Eye (tissue), 1 donor: ENCODE results near the gene ERC2.

Experiments used
- DNase-seq: peaks from one replicate; pipeline ENCODE4 v3.0.0-alpha.2; 2015

The ERC2 gene

GRCh38 chr3:56180433-56180832 lies 287.8 kb downstream of the ERC2 start:
- DNase-seq = no peak

DNA sequence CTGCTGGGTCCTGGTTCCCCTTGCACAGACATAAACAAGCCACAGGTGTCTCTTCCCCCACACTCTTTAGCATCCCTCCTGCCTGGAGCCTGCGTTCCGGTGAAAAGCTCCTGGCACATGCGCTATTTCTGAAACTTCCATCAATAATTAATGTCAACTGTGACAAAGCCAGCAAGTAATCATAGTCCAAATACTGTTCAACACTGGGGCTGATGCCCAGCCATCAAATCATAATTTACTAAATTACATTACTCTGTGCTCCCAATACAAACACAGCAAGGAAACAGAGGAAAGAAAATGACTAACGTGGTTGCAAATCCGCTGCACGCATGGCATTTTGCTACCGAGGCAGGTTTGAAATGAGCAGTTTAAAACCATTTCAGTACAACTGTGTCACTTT lies 294.7 kb downstream of the ERC2 start:
- DNase-seq = peak; percentile 53

DNA sequence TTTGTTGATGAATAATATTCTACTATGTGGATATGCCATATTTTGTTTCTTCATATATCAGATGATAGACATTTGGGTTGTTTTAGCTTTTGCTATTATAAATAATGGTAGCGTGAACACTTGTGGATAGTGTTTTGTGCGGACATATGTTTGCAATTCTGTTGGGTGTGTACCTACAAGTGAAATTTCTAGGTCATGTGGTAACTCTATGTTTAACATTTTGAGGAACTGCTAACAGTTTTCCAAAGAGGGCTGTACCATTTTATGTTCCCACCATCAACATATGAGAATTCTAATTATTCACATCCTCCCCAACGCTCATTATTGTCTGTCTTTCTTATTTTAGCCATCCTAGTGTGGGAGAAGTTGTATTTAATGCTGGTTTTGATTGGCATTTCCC lies 303.8 kb downstream of the ERC2 start:
- DNase-seq = no peak

DNA sequence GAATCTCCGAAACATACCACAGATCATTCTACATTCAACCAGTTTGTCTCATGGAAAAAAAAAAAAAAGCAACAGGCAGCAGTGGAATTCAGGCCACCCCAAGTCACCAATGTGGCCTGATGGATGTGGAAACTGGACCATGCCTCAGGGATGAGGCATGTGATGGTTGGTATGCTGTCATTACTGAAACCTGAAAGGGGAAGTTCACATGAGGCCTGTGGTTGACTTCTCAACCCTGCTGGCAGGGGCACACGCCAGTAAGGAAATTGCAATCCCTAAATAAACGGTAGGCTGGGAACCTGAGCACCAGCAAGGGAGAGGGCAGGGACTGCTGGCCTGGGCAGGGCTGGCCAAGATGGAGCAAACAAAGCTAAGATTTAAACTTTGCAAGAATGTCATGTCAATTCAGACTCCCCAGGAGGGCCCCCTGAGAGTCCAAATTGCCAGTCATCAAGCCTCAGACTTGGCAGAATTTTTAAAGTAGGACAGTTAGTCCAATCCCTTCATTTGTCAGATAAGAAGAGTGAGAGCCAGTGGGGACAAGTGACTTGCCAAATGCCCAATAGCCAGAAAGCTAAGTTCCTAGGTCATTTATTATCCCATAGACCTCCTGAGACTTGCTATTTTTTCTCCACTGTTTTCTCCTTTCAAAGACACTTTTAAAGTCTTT lies 310.4 kb downstream of the ERC2 start:
- no peak for DNase-seq

DNA sequence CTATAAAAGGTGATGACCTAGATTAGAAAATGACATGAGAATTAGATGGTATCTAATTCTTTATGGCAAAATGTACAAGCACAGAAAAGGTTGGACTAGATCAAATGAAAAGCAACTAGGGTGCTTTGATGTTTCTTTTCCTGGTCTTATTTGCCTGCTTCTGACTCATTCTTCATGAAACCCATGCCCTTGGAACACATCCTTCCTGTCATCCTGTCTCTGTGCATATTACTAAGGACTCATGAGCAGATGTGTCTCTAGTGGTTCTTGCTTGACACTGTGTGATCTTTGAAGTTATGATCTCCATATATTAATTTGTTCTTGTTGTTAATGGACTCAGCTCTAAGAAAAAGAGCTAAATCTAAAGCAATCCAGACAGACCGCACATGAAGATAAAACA lies 314.0 kb downstream of the ERC2 start:
- DNase-seq = no peak

- no peak for DNase-seq
Observed at GRCh38 chr3:56147354-56147753, 320.9 kb downstream of the ERC2 start.

DNA sequence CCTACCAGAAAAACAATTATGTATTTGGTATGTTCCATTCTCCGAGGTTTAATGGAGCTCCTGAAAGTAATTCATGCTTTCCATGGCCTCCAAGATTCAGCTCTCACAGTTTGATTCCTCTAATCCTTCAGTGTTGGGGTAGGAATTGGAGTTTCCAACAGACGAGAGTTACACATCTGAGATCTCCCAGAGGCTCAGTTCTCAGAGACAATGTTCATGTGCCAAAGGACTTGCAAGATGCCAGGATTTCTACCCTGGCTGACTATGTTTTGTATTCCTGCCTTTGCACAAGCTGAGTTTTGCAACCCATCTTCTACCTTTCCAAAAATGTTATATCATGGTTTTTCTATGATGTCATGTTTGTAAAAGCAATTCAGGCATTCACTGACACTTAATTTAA lies 322.9 kb downstream of the ERC2 start:
- DNase-seq = no peak

GRCh38 chr3:56144805-56145204 lies 323.5 kb downstream of the ERC2 start:
- peak; percentile 32 for DNase-seq

DNA sequence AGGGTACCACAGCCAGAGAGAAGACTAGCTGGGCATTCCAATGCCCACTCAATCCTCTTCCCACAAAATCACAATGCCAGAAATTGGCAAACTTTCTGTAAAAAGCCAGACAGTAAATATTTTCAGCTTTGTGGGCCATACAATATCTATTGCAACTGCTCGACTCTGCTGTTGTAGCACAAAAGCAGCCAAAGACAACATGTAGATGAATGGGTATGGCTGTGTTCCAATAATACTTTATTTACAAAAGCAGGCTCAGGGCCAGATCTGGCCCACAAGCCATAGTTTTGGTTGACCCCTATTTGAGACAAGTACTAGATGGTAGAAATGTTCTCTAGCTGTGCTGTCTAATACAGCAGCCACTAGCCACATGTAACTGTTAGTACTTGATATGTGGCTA lies 330.9 kb downstream of the ERC2 start:
- DNase-seq = no peak

DNA sequence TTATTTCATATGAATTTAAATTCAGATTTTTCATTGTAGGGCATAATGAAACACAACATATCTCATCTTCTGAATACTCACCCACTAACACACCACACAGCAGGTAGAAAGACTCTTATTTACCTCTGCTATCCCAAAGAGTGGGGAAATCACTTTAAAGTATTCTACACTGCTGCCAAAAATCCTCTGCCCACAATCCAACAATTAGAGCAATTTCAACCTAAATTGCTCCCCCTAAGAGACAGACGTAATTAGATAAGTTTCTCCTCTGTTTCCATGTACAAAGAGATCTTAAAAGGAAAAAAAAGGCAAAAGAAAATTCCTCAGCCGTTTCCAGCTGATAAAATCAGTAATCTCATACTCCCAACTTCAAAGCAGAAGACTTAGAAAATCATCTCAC lies 331.8 kb downstream of the ERC2 start:
- no peak for DNase-seq

- no peak for DNase-seq
Observed at GRCh38 chr3:56135941-56136340, 332.3 kb downstream of the ERC2 start.

DNA sequence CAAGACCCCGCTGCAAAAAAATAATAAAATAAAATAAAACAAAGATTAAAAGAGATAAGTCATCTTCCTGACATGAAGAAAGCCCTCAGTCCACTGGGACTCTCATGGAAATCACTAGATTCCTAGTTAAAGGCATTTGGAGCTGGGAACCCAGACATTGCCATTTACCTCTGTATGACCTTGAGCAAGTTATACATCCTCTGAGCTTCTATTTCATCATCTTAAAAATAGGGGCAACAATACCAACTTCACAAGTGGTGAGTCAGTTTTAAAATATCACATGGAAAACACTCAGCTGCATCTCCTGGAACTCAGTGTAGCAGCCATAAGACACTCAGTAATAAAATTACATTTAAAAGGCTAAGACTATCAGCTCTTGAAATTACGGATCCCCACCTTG lies 334.8 kb downstream of the ERC2 start:
- DNase-seq = no peak

GRCh38 chr3:56132762-56133161 lies 335.5 kb downstream of the ERC2 start:
- no peak for DNase-seq

DNA sequence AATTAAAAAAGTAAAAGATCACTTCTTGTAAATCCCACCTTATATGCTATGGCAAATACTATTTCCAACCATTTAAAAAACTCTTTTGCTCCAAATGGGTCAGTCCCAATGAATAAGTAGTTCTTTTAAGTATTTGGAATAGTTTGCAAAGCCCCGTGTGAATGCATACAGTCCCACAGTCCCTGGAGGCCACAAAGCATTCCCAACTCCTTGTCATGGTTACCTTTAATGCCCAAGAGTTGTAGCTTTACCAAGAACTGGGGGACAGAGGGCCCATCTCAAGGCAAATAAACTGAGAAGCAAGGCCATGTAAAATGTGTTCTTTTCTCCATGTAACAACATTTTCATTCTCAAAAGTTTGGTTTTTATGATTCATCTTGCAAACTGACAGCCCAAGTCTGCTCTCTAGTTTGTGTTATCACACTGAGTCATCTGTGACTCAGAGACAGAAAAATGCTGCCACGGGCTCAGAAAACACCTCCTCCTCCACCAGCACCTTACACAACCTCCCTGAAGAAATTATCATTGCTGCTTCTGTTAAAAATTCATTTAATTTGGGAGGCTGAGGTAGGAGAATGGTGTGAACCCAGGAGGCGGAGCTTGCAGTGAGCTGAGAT lies 336.2 kb downstream of the ERC2 start:
- no peak for DNase-seq

GRCh38 chr3:56130036-56130435 lies 338.2 kb downstream of the ERC2 start:
- peak; percentile 29 for DNase-seq

DNA sequence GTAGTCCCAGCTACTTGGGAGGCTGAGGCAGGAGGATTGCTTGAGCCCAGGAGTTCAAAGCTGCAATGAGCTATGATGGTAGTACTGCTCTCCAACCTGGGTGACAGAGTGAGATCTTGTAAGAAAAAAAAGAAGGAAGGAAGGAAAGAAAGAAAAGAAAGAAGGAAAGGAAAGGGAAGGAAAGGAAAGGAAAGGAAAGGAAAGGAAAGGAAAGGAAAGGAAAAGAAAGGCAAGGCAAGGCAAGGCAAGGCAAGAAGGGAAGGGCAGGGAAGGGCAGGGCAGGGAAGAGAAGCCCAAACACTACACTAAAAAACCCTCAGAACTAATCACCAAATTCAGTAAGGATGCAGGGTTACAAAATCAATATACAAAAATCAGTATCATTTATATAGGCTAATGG lies 341.6 kb downstream of the ERC2 start:
- no peak for DNase-seq

- peak; percentile 44 for DNase-seq
Observed at GRCh38 chr3:56125358-56126005, 342.8 kb downstream of the ERC2 start.

DNA sequence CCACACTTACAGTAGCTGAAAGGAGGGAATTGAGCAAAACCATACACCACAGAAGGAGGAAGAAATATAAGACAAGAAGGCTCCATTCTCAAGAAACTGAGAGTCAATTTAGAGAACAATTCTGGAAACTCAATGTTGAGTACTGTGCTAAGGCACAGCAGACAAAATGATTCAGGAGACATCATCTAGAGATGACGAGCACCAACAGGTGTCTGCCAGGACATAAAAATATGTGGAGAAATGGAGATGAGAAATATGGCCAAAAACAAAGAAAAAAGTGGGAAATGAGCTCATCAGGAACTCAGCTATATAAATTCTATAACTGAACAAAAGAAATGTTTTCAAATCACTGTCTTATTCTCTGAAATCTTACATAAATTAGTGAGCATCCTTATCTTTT lies 343.7 kb downstream of the ERC2 start:
- no peak for DNase-seq

DNA sequence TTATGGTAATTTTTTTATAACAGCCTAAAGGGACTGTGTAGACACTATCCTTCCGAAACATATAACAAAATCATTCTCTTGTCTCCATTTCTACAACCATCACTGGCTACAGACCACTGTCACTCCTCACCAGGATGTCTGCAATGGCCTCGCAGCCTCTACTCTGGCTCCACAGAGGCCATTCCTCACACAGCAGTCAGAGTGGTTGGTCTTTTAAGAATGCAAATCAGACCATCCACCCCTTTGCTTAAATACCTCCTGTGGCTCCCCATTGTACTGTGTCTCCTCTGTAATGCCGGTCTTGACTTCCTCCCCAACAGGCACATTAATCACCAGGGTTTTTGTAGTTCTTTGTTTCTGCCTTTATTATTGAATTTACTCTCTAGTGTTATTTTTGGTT lies 344.8 kb downstream of the ERC2 start:
- DNase-seq = no peak

DNA sequence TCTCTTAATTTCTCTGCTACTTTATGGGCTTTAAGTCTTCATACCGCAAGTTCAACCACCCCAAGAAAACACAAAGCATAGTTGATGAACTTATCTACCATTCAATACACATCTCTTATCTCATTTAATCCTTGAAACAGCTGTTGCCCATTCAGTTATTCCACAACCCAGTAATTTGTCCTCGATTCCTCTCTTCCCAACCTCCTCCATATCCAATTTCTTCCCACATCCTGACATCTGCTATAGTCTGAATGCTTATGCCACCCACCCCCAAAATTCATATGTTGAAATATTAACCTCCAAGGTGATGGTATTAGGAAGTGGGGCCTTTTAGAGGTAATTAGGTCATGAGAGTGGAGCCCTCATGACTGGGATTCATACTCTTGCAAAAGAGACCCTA lies 345.4 kb downstream of the ERC2 start:
- no peak for DNase-seq

DNA sequence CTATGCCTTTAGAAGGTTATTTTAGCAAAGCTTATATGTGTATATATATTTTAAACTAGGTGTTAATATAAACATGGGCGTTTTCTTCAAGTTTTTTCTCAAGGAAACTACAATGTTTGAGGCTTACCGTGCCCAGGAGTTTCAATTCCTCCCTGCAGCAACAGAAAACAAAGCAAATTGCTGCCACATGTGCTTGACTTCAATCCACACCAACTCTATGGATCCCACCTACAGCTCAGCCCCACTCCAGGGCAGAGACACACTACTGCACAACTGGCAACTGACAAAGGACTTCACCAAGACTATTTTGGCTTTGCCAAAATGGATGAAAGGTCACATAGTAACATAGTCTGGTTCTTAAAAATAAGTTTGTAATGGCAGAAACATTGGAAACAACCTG lies 346.6 kb downstream of the ERC2 start:
- DNase-seq = no peak

DNA sequence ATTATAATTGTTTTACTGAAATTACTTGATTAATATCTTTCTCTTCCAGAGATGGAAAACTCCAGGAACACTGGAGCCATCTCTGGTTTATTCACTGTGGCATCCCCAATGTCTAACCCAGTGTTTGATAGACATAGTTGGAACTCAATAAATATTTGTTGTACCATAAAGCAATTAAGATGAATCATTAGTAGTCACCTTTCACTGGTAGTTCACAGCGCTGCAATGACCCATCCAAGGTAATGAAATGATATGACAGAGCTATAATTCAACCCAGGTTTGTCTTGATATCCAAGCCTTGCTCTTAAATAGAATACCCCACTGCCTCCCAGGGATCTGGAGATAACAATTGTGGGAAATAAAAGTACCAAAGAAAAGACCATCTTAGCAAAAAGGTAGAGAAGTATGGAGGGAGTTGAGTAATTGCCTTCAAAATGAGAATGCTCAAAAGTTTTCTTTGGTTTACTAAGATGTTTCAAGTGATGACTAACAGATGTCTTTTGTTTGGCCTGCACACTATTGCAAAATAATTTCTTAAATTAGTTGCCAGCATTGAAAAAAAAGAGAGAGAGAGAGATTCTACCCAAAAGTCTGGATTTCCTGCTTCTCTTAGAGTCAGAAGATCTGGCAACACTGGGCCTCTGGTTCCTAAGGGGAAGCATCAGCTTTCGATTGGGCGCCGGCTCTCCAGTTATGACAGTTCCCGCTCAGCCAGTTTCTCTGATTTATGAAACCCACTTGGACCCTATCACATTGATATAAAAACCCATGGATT lies 348.5 kb downstream of the ERC2 start:
- DNase-seq = no peak

DNA sequence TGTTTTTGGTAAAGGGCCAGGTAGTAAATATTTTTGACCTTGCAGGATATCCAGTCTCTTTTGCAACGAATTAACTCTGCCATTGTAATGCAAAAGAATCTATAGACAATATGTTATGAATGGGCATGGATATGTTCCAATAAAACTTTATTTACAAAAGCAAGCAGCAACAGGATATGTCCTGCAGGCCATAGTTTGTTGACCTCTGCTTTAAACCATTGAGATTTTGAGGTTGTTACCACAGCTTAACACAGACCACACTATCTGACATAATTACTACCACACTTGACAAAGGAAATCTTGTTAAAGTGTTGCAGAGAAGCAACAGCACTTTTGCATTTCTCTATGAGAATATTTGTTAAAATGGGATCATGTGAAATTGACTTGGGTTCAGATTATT lies 349.3 kb downstream of the ERC2 start:
- DNase-seq = no peak

- DNase-seq = no peak
Observed at GRCh38 chr3:56115698-56116097, 352.6 kb downstream of the ERC2 start.
